Body of pancreas (tissue), 4 donors: Measurements from ENCODE around the gene ADGRL3.

Source experiments
- CTCF ChIP-seq, 7 experiments: fragments of 450-650 bp in 4 of 7; fragments of 200-600 bp in 3 of 7; sonication (generic) in 3 of 7; IDR thresholded peaks; one replicate each; pipeline ENCODE4 v1.5.1; 2016 to 2019; ENCODE audit warnings: antibody characterized with exemption in 7 of 7
- POLR2A ChIP-seq, 3 donors: fragments of 450-650 bp; IDR thresholded peaks; one replicate each; pipeline ENCODE4 v1.6.1; 2016; ENCODE audit warnings: antibody characterized with exemption in 3 of 3, mild to moderate bottlenecking in 2 of 3

GRCh38 chr4:62077406-62077805 is 877.3 kb downstream of the ADGRL3 start:
- no peak for TF ChIP-seq CTCF (IDR thresholded peaks at IDR 0.05)
- no peak for TF ChIP-seq POLR2A (IDR thresholded peaks at IDR 0.05)
